ENCODE measurements around the gene L3MBTL2.

GRCh38 chr22:41237707-41238569 is 32.8 kb downstream of the L3MBTL2 start:
- TF ChIP-seq MXI1 (IDR thresholded peaks at IDR 0.05; ENCODE audit: low read depth, low read length) (no peak), KDM1A (IDR thresholded peaks at IDR 0.05; ENCODE audit: borderline replicate concordance) (no peak)

Measured in GM12878 (cell line).